AG09309 (cell line): ENCODE results near the gene FHOD3.
A peak's percentile ranks its signal among the peaks of the same experiment; 100 is the strongest.

Experiments used
- DNase-seq: peaks from one replicate; pipeline ENCODE4 v3.0.0-alpha.2; 2010; ENCODE audit warnings: low read depth
- H3K4me3 ChIP-seq: 2 replicates; pipeline ENCODE4 v1.5.1; 2011; ENCODE audit warnings: mild to moderate bottlenecking, low read depth, low read length, moderate library complexity; ENCODE audit not compliant: control insufficient read depth
- CTCF ChIP-seq: IDR thresholded peaks from 2 replicates; pipeline ENCODE4 v1.5.1; 2011; ENCODE audit warnings: mild to moderate bottlenecking, low read depth, low read length, inconsistent platforms; ENCODE audit not compliant: insufficient read depth, control insufficient read depth; ENCODE audit errors: missing control alignments

Gene FHOD3

DNA sequence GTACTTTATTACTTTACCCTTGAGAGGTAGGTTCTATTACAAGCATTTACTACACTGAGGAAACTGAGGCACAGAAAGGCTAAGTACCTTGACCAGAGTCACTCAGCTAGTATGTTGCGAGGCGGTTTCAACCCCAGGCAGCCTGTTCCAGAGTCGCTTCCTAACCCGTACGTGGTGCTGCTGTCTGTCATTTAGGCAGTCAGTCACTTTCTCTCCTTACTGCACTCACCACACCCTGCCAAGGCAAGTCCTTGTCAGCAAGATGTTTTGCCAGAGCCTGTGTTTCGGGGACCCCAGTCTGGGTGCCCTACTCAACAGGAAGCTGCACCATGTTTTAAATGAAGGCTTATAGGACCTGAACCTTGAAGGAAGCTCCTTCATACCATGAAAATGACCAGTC is 356.4 kb downstream of the FHOD3 start:
- no peak overlapping the region for H3K4me3 ChIP-seq
- TF ChIP-seq CTCF: no peak
- DNase-seq: no peak

DNA sequence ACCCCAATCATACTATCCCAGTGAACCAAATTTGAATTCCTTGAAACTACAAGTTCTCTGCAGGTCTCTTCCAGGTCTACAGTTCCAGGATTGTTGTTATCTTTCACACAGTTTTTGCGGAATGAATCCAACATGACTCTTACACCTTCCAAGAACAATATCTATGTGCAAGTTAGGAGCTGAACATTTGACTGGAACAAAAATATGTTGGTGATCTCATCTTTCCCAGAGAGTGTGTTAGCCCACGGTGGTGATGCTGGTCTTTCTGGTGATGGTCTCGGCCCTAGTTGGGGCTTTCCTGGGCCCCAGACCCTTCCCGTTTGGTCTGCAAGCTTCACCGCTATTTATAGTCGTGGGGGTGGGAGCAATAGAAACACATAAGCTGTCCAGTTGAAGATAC is 357.6 kb downstream of the FHOD3 start:
- no peak overlapping the region for H3K4me3 ChIP-seq
- TF ChIP-seq CTCF: no peak
- DNase-seq: no peak

- no peak for TF ChIP-seq CTCF
- DNase-seq: no peak
- no peak overlapping the region for H3K4me3 ChIP-seq
Measured at GRCh38 chr18:36655930-36656329, 358.4 kb downstream of the FHOD3 start.

DNA sequence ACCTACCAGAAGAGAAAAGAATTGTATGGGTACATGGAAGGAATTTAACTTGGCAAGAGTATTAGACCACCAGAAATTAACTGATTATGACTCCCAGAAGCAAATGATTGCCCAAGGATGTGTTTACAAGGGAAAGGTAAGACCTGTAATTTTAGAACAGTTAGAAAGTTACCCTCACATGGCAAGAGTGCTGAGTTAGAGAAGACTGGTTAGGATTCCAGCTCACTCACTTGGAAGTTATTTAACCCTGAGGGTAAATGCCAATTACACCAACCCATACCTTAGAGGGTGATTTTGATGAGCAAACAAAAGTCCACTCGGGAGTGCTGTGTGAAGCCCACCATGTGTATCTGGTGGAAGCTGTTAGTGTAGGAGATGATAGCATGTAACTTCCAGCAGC is 361.1 kb downstream of the FHOD3 start:
- no peak for TF ChIP-seq CTCF
- no peak overlapping the region for H3K4me3 ChIP-seq
- no peak for DNase-seq

DNA sequence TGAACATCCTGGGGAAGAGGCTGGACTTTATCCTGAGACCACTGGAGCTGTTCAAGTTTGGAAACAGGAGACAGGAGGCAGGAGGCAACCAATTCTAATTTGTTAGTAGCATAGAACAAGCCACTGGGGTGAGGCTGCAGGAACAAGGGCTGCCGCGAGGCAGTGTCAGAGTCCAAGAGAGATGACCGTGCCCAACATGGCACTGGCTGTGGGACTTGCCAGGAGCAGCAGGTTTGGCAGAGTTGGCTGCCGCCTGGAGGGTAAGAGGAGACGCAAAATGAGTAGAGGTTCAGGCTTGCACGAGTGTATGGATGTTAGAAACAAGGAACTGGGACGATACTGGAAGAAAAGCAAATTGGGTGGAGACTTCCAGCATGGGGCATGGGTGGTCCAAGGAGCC is 362.8 kb downstream of the FHOD3 start:
- H3K4me3 ChIP-seq: no peak overlapping the region

DNA sequence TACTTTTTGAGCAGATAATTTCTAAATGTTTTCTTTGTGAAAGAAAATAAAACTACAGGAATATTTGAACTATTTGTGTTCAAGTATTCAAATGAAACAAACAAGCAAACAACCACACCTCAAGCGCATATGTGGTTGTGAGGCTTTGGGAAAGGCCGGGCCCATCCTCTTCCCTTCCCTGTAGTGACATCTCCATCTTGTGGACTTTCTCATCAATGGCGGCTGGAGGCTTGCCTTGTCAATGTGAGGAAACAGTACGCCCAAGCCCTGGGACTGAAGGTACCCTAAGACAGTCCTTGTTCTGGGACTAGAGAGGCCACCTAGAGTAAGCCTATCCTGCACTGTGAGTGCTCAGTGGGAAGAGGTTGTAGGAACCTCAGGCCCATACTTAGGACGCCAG is 364.5 kb downstream of the FHOD3 start:
- no peak for DNase-seq
- peak; percentile 52 for TF ChIP-seq CTCF
- no peak overlapping the region for H3K4me3 ChIP-seq

More for the DNA sequence above, 362.8 kb downstream of the FHOD3 start:
- no peak for TF ChIP-seq CTCF
- DNase-seq: no peak

DNA sequence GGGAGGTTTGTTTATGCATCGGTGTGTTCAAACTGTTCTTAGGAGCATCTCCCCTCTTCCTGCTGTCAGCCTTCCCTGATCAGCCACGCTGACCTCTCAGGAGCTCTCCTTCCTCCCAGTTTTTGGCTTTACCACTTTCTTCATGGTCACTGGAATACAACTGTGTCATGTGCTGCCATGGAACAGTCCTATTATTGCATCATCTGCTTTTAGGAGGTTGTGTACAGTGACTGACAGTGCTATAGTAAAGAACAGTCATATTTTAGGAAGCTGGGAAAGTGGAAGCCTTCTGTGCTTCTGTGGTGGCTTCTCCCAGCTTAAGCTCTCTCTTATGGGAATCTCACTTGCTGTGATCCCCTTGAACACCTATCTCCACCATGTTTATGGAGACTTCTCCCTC is 365.8 kb downstream of the FHOD3 start:
- TF ChIP-seq CTCF: no peak
- DNase-seq: no peak
- H3K4me3 ChIP-seq: no peak overlapping the region
